Ascending aorta (tissue), 2 donors: Measurements from ENCODE around the gene GRB14. TPM values are rescaled to one million over a fixed set of nuclear protein-coding genes. Genes with fewer than 3 reads are reported as not detected.
"Not testable (repeated sequence)": the region's sequence is repeated elsewhere in the genome, so short reads cannot be mapped to it uniquely, and the experiment has no call there.

Experiments used
- DNase-seq, 2 donors: peaks; one replicate each; pipeline ENCODE4 v3.0.0-alpha.2; 2019; ENCODE audit warnings: low spot score in 2 of 2
- H3K27ac ChIP-seq, 2 donors: fragments of 200-600 bp; sonication (generic); one replicate each; pipeline ENCODE4 v1.5.1; 2016 to 2017; ENCODE audit warnings: mild to moderate bottlenecking in 1 of 2
- H3K27me3 ChIP-seq: fragments of 200-600 bp; sonication (generic); one replicate; pipeline ENCODE4 v1.5.1; 2017
- H3K36me3 ChIP-seq, 2 donors: fragments of 200-600 bp; sonication (generic); one replicate each; pipeline ENCODE4 v1.5.1; 2016
- H3K4me1 ChIP-seq, 2 donors: fragments of 200-600 bp; sonication (generic); one replicate each; pipeline ENCODE4 v1.5.1; 2016 to 2017; ENCODE audit warnings: mild to moderate bottlenecking in 1 of 2
- H3K4me3 ChIP-seq, 2 donors: fragments of 200-600 bp; sonication (generic); one replicate each; pipeline ENCODE4 v1.5.1; 2016 to 2017; ENCODE audit warnings: mild to moderate bottlenecking in 1 of 2
- H3K9me3 ChIP-seq, 2 donors: fragments of 200-600 bp; sonication (generic); one replicate each; pipeline ENCODE4 v1.5.1; 2016
- CTCF ChIP-seq, 3 experiments: fragments of 200-600 bp in 2 of 3; fragments of 450-650 bp in 1 of 3; sonication (generic) in 2 of 3; IDR thresholded peaks; one replicate each; pipeline ENCODE4 v1.5.1; 2016 to 2019; ENCODE audit warnings: antibody characterized with exemption in 3 of 3, mild to moderate bottlenecking in 1 of 3, moderate library complexity in 1 of 3
- intact Hi-C: fragments of 100-400 bp; cut with DNase I; formaldehyde crosslinking; loops from one replicate; pipeline ENCODE4 v1.15.1; 2023
- total RNA-seq: library from RNA; depleted of rRNA; stranded (reverse); fragments of >200 nt; gene quantifications from one replicate; pipeline ENCODE4 v1.1.0, GENCODE V29; 2016

GRB14 gene
- total RNA-seq, 1 donor from 2014 or later: 1.1 TPM

- Histone ChIP-seq H3K36me3 (no peaks in the 10 kb centered on the region), H3K4me3 (no peak overlapping the region), H3K27ac (no peak overlapping the region), H3K27me3 (no peaks in the 10 kb centered on the region), H3K9me3 (peaks cover 0 to 14% of the 10 kb centered on the region in 2 donors), H3K4me1 (no peaks in the 10 kb centered on the region)
- no peak for DNase-seq
- TF ChIP-seq CTCF (IDR thresholded peaks at IDR 0.05): no peak
- intact Hi-C loops: no loop called here
These were observed 22.9 kb upstream of the GRB14 start for GRCh38 chr2:164644036-164644700.

- Histone ChIP-seq H3K27me3 (no peaks in the 10 kb centered on the region), H3K4me3 (no peak overlapping the region), H3K27ac (no peak overlapping the region), H3K4me1 (no peaks in the 10 kb centered on the region), H3K36me3 (no peaks in the 10 kb centered on the region), H3K9me3 (peaks cover 0 to 7% of the 10 kb centered on the region in 2 donors)
- DNase-seq: no peak
- no peak for TF ChIP-seq CTCF (IDR thresholded peaks at IDR 0.05)
- intact Hi-C loops: no loop called here
These were observed 21.8 kb upstream of the GRB14 start for GRCh38 chr2:164642946-164643555.

- H3K36me3 ChIP-seq: no peaks in the 10 kb centered on the region
- no peak for DNase-seq
- H3K9me3 ChIP-seq: peaks cover 0 to 4% of the 10 kb centered on the region in 2 donors
- no peak overlapping the region for H3K4me3 ChIP-seq
- TF ChIP-seq CTCF (IDR thresholded peaks at IDR 0.05): no peak
- H3K27me3 ChIP-seq: no peaks in the 10 kb centered on the region
- H3K4me1 ChIP-seq: no peaks in the 10 kb centered on the region
- no peak overlapping the region for H3K27ac ChIP-seq
- intact Hi-C loops: no loop called here
These were observed 21.0 kb upstream of the GRB14 start for GRCh38 chr2:164642268-164642667.

- H3K27ac ChIP-seq, H3K36me3 ChIP-seq, H3K27me3 ChIP-seq, H3K9me3 ChIP-seq, H3K4me1 ChIP-seq, DNase-seq, intact Hi-C loops, H3K4me3 ChIP-seq: not testable (repeated sequence)
These were observed 7.0 kb upstream of the GRB14 start for GRCh38 chr2:164628319-164628718.

GRCh38 chr2:164625378-164625971 is 4.2 kb upstream of the GRB14 start:
- intact Hi-C loops: no loop called here

More at GRCh38 chr2:164625378-164625971, 4.2 kb upstream of the GRB14 start:
- peaks cover 0 to 4% of the 10 kb centered on the region in 2 donors for H3K4me1 ChIP-seq
- DNase-seq: no peak
- no peak overlapping the region for H3K27ac ChIP-seq
- H3K4me3 ChIP-seq: no peak overlapping the region
- no peaks in the 10 kb centered on the region for H3K27me3 ChIP-seq
- no peaks in the 10 kb centered on the region for H3K36me3 ChIP-seq
- TF ChIP-seq CTCF (IDR thresholded peaks at IDR 0.05): no peak
- H3K9me3 ChIP-seq: no peaks in the 10 kb centered on the region
